HCT116 (cell line): ENCODE measurements around the gene PCDH1. TPM values are rescaled to one million over a fixed set of nuclear protein-coding genes. Genes with fewer than 3 reads are reported as not detected.

ENCODE experiments used
- ATAC-seq: fragments of 200-7000 bp; cut with Tn5 transposase; 2 replicates; pipeline ENCODE4 v1.9.1; 2020; ENCODE audit warnings: mild to moderate bottlenecking, moderate library complexity
- BruUV-seq: library from RNA; stranded (reverse); fragments of 400-500 nt; replicated peaks from 2 replicates; lab custom pipeline; 2021; lab: Mats Ljungman, UMichigan
- CTCF ChIA-PET: fragments of 300-600 bp; sonication (Branson Sonifier 250); formaldehyde crosslinking; loops from one replicate; lab custom pipeline; 2021; ENCODE audit warnings: antibody characterized with exemption; lab: Charles Lee
- POLR2A ChIA-PET: fragments of 300-600, 350-600 bp; sonication (Branson Sonifier 250); formaldehyde crosslinking; loops from one replicate; lab custom pipeline; 2021; ENCODE audit warnings: antibody characterized with exemption; lab: Charles Lee
- RAD21 ChIA-PET, 2 experiments: fragments of 300-600 bp; sonication (Branson Sonifier 250); formaldehyde crosslinking; loops; one replicate each; lab custom pipeline; 2023; ENCODE audit warnings: low total read pairs in 2 of 2; ENCODE audit not compliant: uncharacterized antibody in 2 of 2, unreplicated experiment in 2 of 2, low non-redundant PET in 1 of 2; lab: Charles Lee
- DNase-seq: peaks from one replicate; pipeline ENCODE4 v3.0.0-alpha.2; 2010; ENCODE audit warnings: low read depth, low spot score
- H2AFZ ChIP-seq: fragments of 200-600 bp; shearing (Covaris generic), sonication (generic); 2 replicates; pipeline ENCODE4 v1.6.1; 2017; ENCODE audit warnings: low read depth, mixed run types, mixed read lengths, antibody characterized with exemption, low read length; ENCODE audit not compliant: poor library complexity, severe bottlenecking
- H3K27ac ChIP-seq: 2 replicates; pipeline ENCODE4 v1.5.1; 2012; ENCODE audit warnings: low read depth, low read length
- H3K27me3 ChIP-seq: fragments of 200-600 bp; sonication (generic); 2 replicates; pipeline ENCODE4 v1.6.1; 2016; ENCODE audit warnings: mixed run types, low read length, mixed read lengths; ENCODE audit not compliant: insufficient read depth
- H3K36me3 ChIP-seq, 2 experiments: fragments of 200-500 bp in 1 of 2; fragments of 200-600 bp in 1 of 2; sonication (Bioruptor generic) in 1 of 2; sonication (generic) in 1 of 2; 2 replicates each; pipeline versions ENCODE4 v1.5.1 to v1.6.1; 2014 to 2016; ENCODE audit warnings: low read length in 2 of 2, inconsistent platforms in 1 of 2, mixed read lengths in 1 of 2, mixed run types in 1 of 2; ENCODE audit not compliant: insufficient read depth in 2 of 2, control insufficient read depth in 1 of 2
- H3K4me1 ChIP-seq, 2 experiments: fragments of 200-600 bp in 1 of 2; sonication (generic) in 1 of 2; 2 replicates each; pipeline versions ENCODE4 v1.5.1 to v1.6.1; 2012 to 2017; ENCODE audit warnings: low read length in 2 of 2, inconsistent platforms in 1 of 2, mild to moderate bottlenecking in 1 of 2, mixed read lengths in 1 of 2, mixed run types in 1 of 2, moderate library complexity in 1 of 2; ENCODE audit not compliant: insufficient read depth in 2 of 2, control insufficient read depth in 1 of 2
- H3K4me2 ChIP-seq: fragments of 200-600 bp; sonication (generic); 2 replicates; pipeline ENCODE4 v1.6.1; 2017; ENCODE audit warnings: mixed run types, low read length, mixed read lengths
- H3K4me3 ChIP-seq, 2 experiments: fragments of 200-600 bp in 1 of 2; sonication (generic) in 1 of 2; replicated peaks in 1 of 2; 2 replicates each; pipeline ENCODE4 v1.5.1; 2011 to 2016; ENCODE audit warnings: low read length in 2 of 2, control low read depth in 1 of 2, low read depth in 1 of 2, mild to moderate bottlenecking in 1 of 2, mixed read lengths in 1 of 2, mixed run types in 1 of 2
- H3K79me2 ChIP-seq: fragments of 200-600 bp; sonication (generic); 2 replicates; pipeline ENCODE4 v1.6.1; 2017; ENCODE audit warnings: mild to moderate bottlenecking, mixed run types, low read length, moderate library complexity, mixed read lengths; ENCODE audit not compliant: insufficient read depth
- H3K9ac ChIP-seq: fragments of 200-600 bp; sonication (generic); 2 replicates; pipeline ENCODE4 v1.6.1; 2016; ENCODE audit warnings: low read length, mixed read lengths
- H3K9me2 ChIP-seq: fragments of 200-600 bp; sonication (generic), shearing (Covaris generic); 2 replicates; pipeline ENCODE4 v1.6.1; 2017; ENCODE audit warnings: mixed run types, mild to moderate bottlenecking, moderate library complexity; ENCODE audit not compliant: insufficient read depth
- H3K9me3 ChIP-seq, 2 experiments: fragments of 200-500 bp in 1 of 2; fragments of 200-600 bp in 1 of 2; sonication (Bioruptor generic) in 1 of 2; sonication (generic) in 1 of 2; 2 replicates each; pipeline ENCODE4 v1.6.1; 2014 to 2017; ENCODE audit warnings: low read length in 2 of 2, mixed read lengths in 2 of 2, inconsistent platforms in 1 of 2, low read depth in 1 of 2, mild to moderate bottlenecking in 1 of 2, mixed run types in 1 of 2, moderate library complexity in 1 of 2; ENCODE audit not compliant: control insufficient read depth in 1 of 2, insufficient read depth in 1 of 2
- H4K20me1 ChIP-seq: fragments of 200-600 bp; sonication (generic), shearing (Covaris generic); 2 replicates; pipeline ENCODE4 v1.6.1; 2017; ENCODE audit warnings: mixed run types, mild to moderate bottlenecking, moderate library complexity; ENCODE audit not compliant: insufficient read depth
- CBX3 ChIP-seq: IDR thresholded peaks from 2 replicates; pipeline ENCODE4 v1.6.1; 2012; ENCODE audit warnings: low read depth
- CEBPB ChIP-seq: IDR thresholded peaks from 2 replicates; pipeline ENCODE4 v1.6.1; 2012; ENCODE audit warnings: low read depth
- EZH2 ChIP-seq: fragments of 200-600 bp; sonication (generic); IDR thresholded peaks from 2 replicates; pipeline ENCODE4 v1.6.1; 2017; ENCODE audit warnings: antibody characterized with exemption, mixed run types
- EZH2phosphoT487 ChIP-seq: fragments of 200-600 bp; IDR thresholded peaks from 2 replicates; pipeline ENCODE4 v1.6.1; 2018; ENCODE audit warnings: antibody characterized with exemption, borderline replicate concordance
- FOSL1 ChIP-seq: IDR thresholded peaks from 2 replicates; pipeline ENCODE4 v1.6.1; 2012; ENCODE audit warnings: low read depth
- JUND ChIP-seq: IDR thresholded peaks from 2 replicates; pipeline ENCODE4 v1.6.1; 2012
- RAD21 ChIP-seq: IDR thresholded peaks from 2 replicates; pipeline ENCODE4 v1.6.1; 2012; ENCODE audit warnings: low read depth, mild to moderate bottlenecking
- ZNF274 ChIP-seq: fragments of 200-500 bp; sonication (Bioruptor generic); IDR thresholded peaks from 2 replicates; pipeline ENCODE4 v1.6.1; 2014; ENCODE audit warnings: mild to moderate bottlenecking, low read depth, low read length, inconsistent platforms
- intact Hi-C: fragments of 100-400 bp; cut with micrococcal nuclease; formaldehyde crosslinking; loops from 2 replicates; pipeline ENCODE4 v1.10.0; 2022
- total RNA-seq: library from RNA; stranded (reverse); gene quantifications from one replicate; pipeline ENCODE4 v1.2.1, GENCODE V29; 2021; ENCODE audit not compliant: unreplicated experiment
- TF ChIP-seq, protein P1 (sequence below): IDR thresholded peaks from 2 replicates; pipeline ENCODE4 v1.6.1; 2012
- TF ChIP-seq, protein P2 (sequence below): IDR thresholded peaks from 2 replicates; pipeline ENCODE4 v1.6.1; 2012; ENCODE audit warnings: low read depth
- TF ChIP-seq, protein P3 (sequence below): IDR thresholded peaks from 2 replicates; pipeline ENCODE4 v1.6.1; 2012

Gene PCDH1
- total RNA-seq, 1 experiment from 2014 or later = 24.2 TPM

DNA sequence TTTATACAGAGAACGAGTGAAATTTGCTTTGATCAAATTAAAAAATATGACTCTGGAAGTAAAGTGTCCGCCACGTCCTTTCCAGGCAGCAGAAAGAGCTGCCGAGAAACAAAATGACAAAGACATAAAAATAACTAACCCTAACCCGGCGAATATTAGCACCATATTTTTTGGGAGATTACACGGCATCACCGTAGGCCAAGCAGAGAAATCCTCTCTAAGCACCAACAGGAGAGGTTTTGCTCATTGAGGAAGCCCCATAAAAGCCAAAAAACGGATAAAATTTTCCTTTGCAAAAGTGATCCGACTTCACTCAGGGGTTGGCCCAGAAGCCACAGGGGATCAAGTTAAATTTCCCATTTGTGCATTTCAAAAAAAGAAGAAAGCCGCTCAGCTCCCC lies 70.9 kb downstream of the PCDH1 start:
- ChIA-PET POLR2A (no interaction called here), RAD21 (no interaction called here), CTCF (interaction anchor here (1.0 kb wide), 1 partner anchor 9 kb away, joined by 3 read pairs; no protein-coding TSS in a partner anchor)
- no TSS peak for BruUV-seq
- no peak for TF ChIP-seq FOSL1
- no peak for TF ChIP-seq EZH2
- TF ChIP-seq, protein P1, sequence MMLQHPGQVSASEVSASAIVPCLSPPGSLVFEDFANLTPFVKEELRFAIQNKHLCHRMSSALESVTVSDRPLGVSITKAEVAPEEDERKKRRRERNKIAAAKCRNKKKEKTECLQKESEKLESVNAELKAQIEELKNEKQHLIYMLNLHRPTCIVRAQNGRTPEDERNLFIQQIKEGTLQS = no peak
- TF ChIP-seq ZNF274 = no peak
- TF ChIP-seq EZH2phosphoT487 = no peak
- H3K9ac ChIP-seq = no peak overlapping the region
- H3K4me3 ChIP-seq = no peak overlapping the region
- H4K20me1 ChIP-seq = no peaks in the 10 kb centered on the region
- DNase-seq (no peak), ATAC-seq (no peak)
- H3K4me2 ChIP-seq = no peak overlapping the region
- no peaks in the 10 kb centered on the region for H3K4me1 ChIP-seq
- intact Hi-C loops = no loop called here
- no peaks in the 10 kb centered on the region for H3K9me2 ChIP-seq
- no peak overlapping the region for H2AFZ ChIP-seq
- H3K27me3 ChIP-seq = peaks cover 23% of the 10 kb centered on the region
- no peaks in the 10 kb centered on the region for H3K9me3 ChIP-seq
- no peaks in the 10 kb centered on the region for H3K36me3 ChIP-seq
- H3K27ac ChIP-seq = no peak overlapping the region
- H3K79me2 ChIP-seq = no peaks in the 10 kb centered on the region

DNA sequence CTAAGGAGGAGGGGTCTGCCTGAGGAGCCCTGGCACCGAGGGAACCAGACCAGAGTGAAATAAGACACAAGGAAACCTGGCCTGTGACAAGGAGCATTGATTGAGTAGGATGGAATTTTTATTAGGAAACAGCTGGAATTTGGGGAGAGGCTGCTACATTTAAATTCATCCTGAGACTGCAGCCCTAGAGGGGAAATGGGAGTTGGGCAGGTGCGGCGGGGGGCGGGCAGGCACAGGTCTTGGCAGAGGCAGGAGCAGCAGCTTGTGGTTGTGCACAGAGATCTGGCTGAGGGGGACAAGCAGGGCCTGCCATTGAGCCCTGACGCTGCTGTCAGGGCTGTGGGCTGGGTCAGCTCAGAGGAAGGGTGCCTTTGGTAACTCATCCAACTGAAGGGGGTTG lies 71.6 kb downstream of the PCDH1 start:
- Histone ChIP-seq H3K79me2 (no peaks in the 10 kb centered on the region), H2AFZ (no peak overlapping the region), H3K27me3 (peaks cover 23% of the 10 kb centered on the region), H3K9ac (no peak overlapping the region), H3K9me2 (no peaks in the 10 kb centered on the region), H3K9me3 (no peaks in the 10 kb centered on the region), H3K4me2 (no peak overlapping the region), H3K4me3 (no peak overlapping the region), H3K4me1 (no peaks in the 10 kb centered on the region), H4K20me1 (no peaks in the 10 kb centered on the region), H3K36me3 (no peaks in the 10 kb centered on the region), H3K27ac (no peak overlapping the region)
- CTCF ChIA-PET = no interaction called here
- intact Hi-C loops = no loop called here
- no TSS peak for BruUV-seq
- ATAC-seq (no peak), DNase-seq (no peak)
- RAD21 ChIA-PET = no interaction called here
- TF ChIP-seq CBX3 (no peak), RAD21 (no peak), JUND (no peak), FOSL1 (no peak), CEBPB (no peak)
- TF ChIP-seq, protein P2, sequence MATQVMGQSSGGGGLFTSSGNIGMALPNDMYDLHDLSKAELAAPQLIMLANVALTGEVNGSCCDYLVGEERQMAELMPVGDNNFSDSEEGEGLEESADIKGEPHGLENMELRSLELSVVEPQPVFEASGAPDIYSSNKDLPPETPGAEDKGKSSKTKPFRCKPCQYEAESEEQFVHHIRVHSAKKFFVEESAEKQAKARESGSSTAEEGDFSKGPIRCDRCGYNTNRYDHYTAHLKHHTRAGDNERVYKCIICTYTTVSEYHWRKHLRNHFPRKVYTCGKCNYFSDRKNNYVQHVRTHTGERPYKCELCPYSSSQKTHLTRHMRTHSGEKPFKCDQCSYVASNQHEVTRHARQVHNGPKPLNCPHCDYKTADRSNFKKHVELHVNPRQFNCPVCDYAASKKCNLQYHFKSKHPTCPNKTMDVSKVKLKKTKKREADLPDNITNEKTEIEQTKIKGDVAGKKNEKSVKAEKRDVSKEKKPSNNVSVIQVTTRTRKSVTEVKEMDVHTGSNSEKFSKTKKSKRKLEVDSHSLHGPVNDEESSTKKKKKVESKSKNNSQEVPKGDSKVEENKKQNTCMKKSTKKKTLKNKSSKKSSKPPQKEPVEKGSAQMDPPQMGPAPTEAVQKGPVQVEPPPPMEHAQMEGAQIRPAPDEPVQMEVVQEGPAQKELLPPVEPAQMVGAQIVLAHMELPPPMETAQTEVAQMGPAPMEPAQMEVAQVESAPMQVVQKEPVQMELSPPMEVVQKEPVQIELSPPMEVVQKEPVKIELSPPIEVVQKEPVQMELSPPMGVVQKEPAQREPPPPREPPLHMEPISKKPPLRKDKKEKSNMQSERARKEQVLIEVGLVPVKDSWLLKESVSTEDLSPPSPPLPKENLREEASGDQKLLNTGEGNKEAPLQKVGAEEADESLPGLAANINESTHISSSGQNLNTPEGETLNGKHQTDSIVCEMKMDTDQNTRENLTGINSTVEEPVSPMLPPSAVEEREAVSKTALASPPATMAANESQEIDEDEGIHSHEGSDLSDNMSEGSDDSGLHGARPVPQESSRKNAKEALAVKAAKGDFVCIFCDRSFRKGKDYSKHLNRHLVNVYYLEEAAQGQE = no peak
- TF ChIP-seq, protein P3, sequence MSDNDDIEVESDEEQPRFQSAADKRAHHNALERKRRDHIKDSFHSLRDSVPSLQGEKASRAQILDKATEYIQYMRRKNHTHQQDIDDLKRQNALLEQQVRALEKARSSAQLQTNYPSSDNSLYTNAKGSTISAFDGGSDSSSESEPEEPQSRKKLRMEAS = no peak
- TF ChIP-seq, protein P1 = no peak
- POLR2A ChIA-PET = no interaction called here
